Retinal pigment epithelial cell (primary cell): ENCODE results near the gene AGBL1.

Experiments used
- DNase-seq: peaks from one replicate; pipeline ENCODE4 v3.0.0-alpha.2; 2010; ENCODE audit warnings: low read depth
- H3K4me3 ChIP-seq: 2 replicates; pipeline ENCODE4 v1.5.1; 2011; ENCODE audit warnings: mild to moderate bottlenecking, low read length, control low read depth, moderate library complexity
- CTCF ChIP-seq: conservative IDR thresholded peaks from 2 replicates; pipeline ENCODE4 v1.5.1; 2011; ENCODE audit warnings: low read depth, low read length, control low read depth, inconsistent platforms

The AGBL1 gene

GRCh38 chr15:86700864-86701610 lies 621.4 kb downstream of the AGBL1 start:
- H3K4me3 ChIP-seq, result no peak overlapping the region
- no peak for DNase-seq
- TF ChIP-seq CTCF, result no peak

DNA sequence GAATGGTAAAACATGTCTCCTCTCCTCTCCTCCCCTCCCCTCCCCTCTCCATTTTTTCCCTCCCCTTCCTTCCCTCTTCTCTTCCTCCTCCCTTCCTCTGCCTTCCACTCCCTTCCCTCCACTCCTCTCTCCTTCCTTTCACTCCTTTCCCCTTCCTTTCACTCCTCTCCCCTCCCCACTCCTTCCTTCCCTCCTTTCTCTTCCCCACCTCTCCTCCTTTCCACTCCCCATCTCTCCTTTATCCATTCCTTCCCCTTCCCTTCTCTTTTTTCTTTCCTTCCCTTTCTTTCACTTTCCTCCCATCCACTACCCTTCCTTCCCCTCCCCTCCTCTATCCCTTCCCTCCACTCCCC lies 621.9 kb downstream of the AGBL1 start:
- no peak overlapping the region for H3K4me3 ChIP-seq
- TF ChIP-seq CTCF, result no peak
- no peak for DNase-seq

- H3K4me3 ChIP-seq, result no peak overlapping the region
- no peak for DNase-seq
- no peak for TF ChIP-seq CTCF
Measured at GRCh38 chr15:86706813-86707212, 627.1 kb downstream of the AGBL1 start.

GRCh38 chr15:86711476-86711875 lies 631.8 kb downstream of the AGBL1 start:
- no peak for DNase-seq
- TF ChIP-seq CTCF, result no peak
- no peak overlapping the region for H3K4me3 ChIP-seq

- no peak for DNase-seq
- no peak overlapping the region for H3K4me3 ChIP-seq
- TF ChIP-seq CTCF, result no peak
Measured at GRCh38 chr15:86714241-86714640, 634.6 kb downstream of the AGBL1 start.

DNA sequence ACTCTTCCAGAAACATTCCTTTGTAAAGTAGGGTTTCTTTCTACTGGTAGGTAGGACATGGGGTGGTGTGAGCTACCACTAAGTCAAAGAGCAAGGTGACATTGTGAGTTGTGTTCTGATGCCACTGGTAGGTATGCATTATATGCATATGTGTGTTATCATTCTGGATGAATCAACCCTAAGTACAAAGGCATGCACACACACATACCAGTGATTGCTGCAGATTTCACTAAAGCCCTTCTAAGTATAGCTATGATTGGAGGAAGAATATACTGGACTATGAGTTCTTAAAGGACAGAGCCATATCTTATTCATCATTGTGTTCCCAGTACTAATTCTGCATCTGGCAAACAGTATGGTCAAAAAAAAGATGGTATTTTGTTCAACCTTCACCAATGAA lies 646.0 kb downstream of the AGBL1 start:
- DNase-seq, result no peak
- no peak for TF ChIP-seq CTCF
- no peak overlapping the region for H3K4me3 ChIP-seq

GRCh38 chr15:86735247-86736040 lies 655.8 kb downstream of the AGBL1 start:
- TF ChIP-seq CTCF, result no peak
- no peak overlapping the region for H3K4me3 ChIP-seq
- DNase-seq, result no peak
